Adrenal gland (tissue), 12 donors: ENCODE data around the gene NBAS. TPM values are rescaled to one million over a fixed set of nuclear protein-coding genes. Genes with fewer than 3 reads are reported as not detected.

Experiments
- DNase-seq, 7 donors: peaks; one replicate each; pipeline ENCODE4 v3.0.0-alpha.2; 2019 to 2020
- H3K27ac ChIP-seq, 5 donors: fragments of 200-600 bp; sonication (generic) in 4 of 5; 1 replicate in 3 of 5; 2 replicates in 2 of 5; pipeline versions ENCODE4 v1.5.1 to v1.8.0; 2016 to 2020; ENCODE audit warnings: mild to moderate bottlenecking in 1 of 5
- H3K27me3 ChIP-seq: fragments of 200-600 bp; 2 replicates; pipeline ENCODE4 v1.8.0; 2021
- H3K36me3 ChIP-seq, 2 donors: fragments of 200-600 bp; replicated peaks in 1 of 2; 1 replicate in 1 of 2; 2 replicates in 1 of 2; pipeline versions ENCODE4 v1.5.1 to v1.8.0; 2018 to 2022
- H3K4me1 ChIP-seq, 2 donors: fragments of 200-600 bp; replicated peaks in 1 of 2; 1 replicate in 1 of 2; 2 replicates in 1 of 2; pipeline versions ENCODE4 v1.5.1 to v1.8.0; 2018 to 2021
- H3K4me3 ChIP-seq, 4 donors: fragments of 200-600 bp; sonication (generic) in 3 of 4; one replicate each; pipeline ENCODE4 v1.5.1; 2016 to 2018
- H3K9me3 ChIP-seq, 3 donors: fragments of 200-600 bp; sonication (generic) in 1 of 3; replicated peaks in 1 of 3; 1 replicate in 2 of 3; 2 replicates in 1 of 3; pipeline versions ENCODE4 v1.5.1 to v1.8.0; 2016 to 2021
- CTCF ChIP-seq, 6 experiments: fragments of 450-650 bp in 4 of 6; fragments of 200-600 bp in 2 of 6; sonication (generic) in 1 of 6; IDR thresholded peaks; 1 replicate in 5 of 6; 2 replicates in 1 of 6; pipeline versions ENCODE4 v1.5.1 to v1.8.0; 2016 to 2021; ENCODE audit warnings: antibody characterized with exemption in 6 of 6, mild to moderate bottlenecking in 2 of 6, moderate library complexity in 1 of 6
- POLR2A ChIP-seq, 2 donors: fragments of 450-650 bp; IDR thresholded peaks; one replicate each; pipeline ENCODE4 v1.6.1; 2017; ENCODE audit warnings: antibody characterized with exemption in 2 of 2, mild to moderate bottlenecking in 2 of 2, moderate library complexity in 1 of 2
- WGBS, 4 donors: extraction: QIAGEN DNeasy Blood & Tissue Kit in 2 of 4; methylation state at CpG; one replicate each; pipeline versions ENCODE4 v1.1.5 to v1.1.7; 2013 to 2017; 5-methylcytosine and 5-hydroxymethylcytosine counted together
- intact Hi-C, 2 donors: fragments of 100-400 bp; cut with DNase I; formaldehyde crosslinking; loops; one replicate each; pipeline versions ENCODE4 v1.14.1 to v1.15.0; 2022 to 2023
- polyA plus RNA-seq, 3 donors: library from polyadenylated mRNA; stranded (reverse); fragments of 200-250 nt in 2 of 3; fragments of 350-450 nt in 1 of 3; fragmentation: Illumina TruSeq in 1 of 3; extraction: RNeasy Lipid Tissue Mini Kit (QIAGEN cat#74804) in 1 of 3; gene quantifications; one replicate each; pipeline ENCODE4 v1.2.3, GENCODE V29; 2013 to 2014
- total RNA-seq, 9 donors: library from RNA; depleted of rRNA in 4 of 9; stranded (reverse); fragments of >200 nt in 4 of 9; fragments of 120-200 nt in 1 of 9; fragmentation: NEBNext Ultra II Directional in 1 of 9; extraction: Animal tissue kit (Norgen Biotek cat#: 25700) in 1 of 9; gene quantifications; one replicate each; pipeline versions ENCODE4 v1.1.0 to v1.2.4, GENCODE V29; 2013 to 2023
- donor health status: healthy with polysubstance abuse.
- donor health status: Bipolar disorder and iron deficiency.
- donor health status: DM: yes; HTN: yes; CAD: no.
- donor health status: DM: no; HTN: no; CAD: no.
- donor health status: DM: no; HTN: no; CAD: no.
- donor health status: DM: yes; HTN: yes; CAD: no.

NBAS gene
- total and polyA plus RNA-seq, 12 donors, result 22.0 to 62.4 (median 46.2) TPM

GRCh38 chr2:15608392-15608761 lies 47.2 kb upstream of the NBAS start:
- H3K36me3 ChIP-seq, result peaks cover 0 to 71% of the 10 kb centered on the region in 2 donors
- WGBS, 4 donors, result 91 to 98% (median 95%) methylated on average over 4 of the region's 4 CpGs
- no peak for TF ChIP-seq CTCF (IDR thresholded peaks at IDR 0.05)
- no peak for TF ChIP-seq POLR2A (IDR thresholded peaks at IDR 0.05)

GRCh38 chr2:15607709-15608391 lies 46.7 kb upstream of the NBAS start:
- Histone ChIP-seq H3K27me3 (no peaks in the 10 kb centered on the region), H3K4me1 (no peaks in the 10 kb centered on the region), H3K4me3 (no peak overlapping the region), H3K36me3 (peaks cover 0 to 77% of the 10 kb centered on the region in 2 donors), H3K27ac (no peak overlapping the region), H3K9me3 (no peaks in the 10 kb centered on the region)
- 92 to 97% (median 96%) methylated on average over 7 of the region's 7 CpGs for WGBS, 4 donors
- intact Hi-C loops, result no loop called here
- no peak for DNase-seq
- no peak for TF ChIP-seq CTCF (IDR thresholded peaks at IDR 0.05)
- no peak for TF ChIP-seq POLR2A (IDR thresholded peaks at IDR 0.05)

More at GRCh38 chr2:15608392-15608761, 47.2 kb upstream of the NBAS start:
- no peak overlapping the region for H3K4me3 ChIP-seq
- no peaks in the 10 kb centered on the region for H3K9me3 ChIP-seq
- no peaks in the 10 kb centered on the region for H3K27me3 ChIP-seq
- H3K27ac ChIP-seq, result no peak overlapping the region
- no peak for DNase-seq
- peaks cover 0 to 5% of the 10 kb centered on the region in 2 donors for H3K4me1 ChIP-seq
- intact Hi-C loops, result no loop called here

GRCh38 chr2:15606481-15607441 lies 45.6 kb upstream of the NBAS start:
- no peak overlapping the region for H3K4me3 ChIP-seq
- H3K36me3 ChIP-seq, result peaks cover 0 to 88% of the 10 kb centered on the region in 2 donors
- no peak overlapping the region for H3K27ac ChIP-seq
- intact Hi-C loops, result no loop called here
- DNase-seq, result no peak
- WGBS, 4 donors, result 88 to 90% (median 89%) methylated on average over 8 of the region's 8 CpGs
- H3K27me3 ChIP-seq, result no peaks in the 10 kb centered on the region
- TF ChIP-seq POLR2A (IDR thresholded peaks at IDR 0.05) (no peak), CTCF (IDR thresholded peaks at IDR 0.05) (no peak)
- H3K9me3 ChIP-seq, result no peaks in the 10 kb centered on the region
- no peaks in the 10 kb centered on the region for H3K4me1 ChIP-seq

- peaks cover 0 to 98% of the 10 kb centered on the region in 2 donors for H3K36me3 ChIP-seq
- intact Hi-C loops, result no loop called here
- H3K27ac ChIP-seq, result no peak overlapping the region
- H3K27me3 ChIP-seq, result no peaks in the 10 kb centered on the region
- WGBS, 4 donors, result 46 to 86% (median 67%) methylated on average over 1 of the region's 1 CpG
- no peak overlapping the region for H3K4me3 ChIP-seq
- no peaks in the 10 kb centered on the region for H3K9me3 ChIP-seq
- DNase-seq, result no peak
- no peaks in the 10 kb centered on the region for H3K4me1 ChIP-seq
- TF ChIP-seq POLR2A (IDR thresholded peaks at IDR 0.05), result no peak
- TF ChIP-seq CTCF (IDR thresholded peaks at IDR 0.05), result no peak
Observed at GRCh38 chr2:15605721-15606120, 44.6 kb upstream of the NBAS start.
